Suppressor macrophage treated with lipopolysaccharide for 4 hours (primary cell): ENCODE data around the gene YEATS4.

ENCODE experiments used
- DNase-seq: peaks from one replicate; pipeline ENCODE4 v3.0.0-alpha.2; 2020

Gene YEATS4

GRCh38 chr12:69435644-69436043, 76.1 kb downstream of the YEATS4 start:
- DNase-seq, result no peak

- DNase-seq, result no peak
Measured at GRCh38 chr12:69437073-69437472, 77.5 kb downstream of the YEATS4 start.

- DNase-seq, result no peak
Measured at GRCh38 chr12:69438539-69438938, 79.0 kb downstream of the YEATS4 start.

GRCh38 chr12:69440016-69440415, 80.5 kb downstream of the YEATS4 start:
- DNase-seq, result no peak
